HCT116 (cell line): ENCODE measurements around the gene SNAPC4.

Experiments used
- JUND ChIP-seq: IDR thresholded peaks from 2 replicates; pipeline ENCODE4 v1.6.1; 2012
- POLR2A ChIP-seq: IDR thresholded peaks from 2 replicates; pipeline ENCODE4 v1.7.0; 2011; ENCODE audit warnings: borderline replicate concordance; ENCODE audit not compliant: insufficient read depth, insufficient read length; ENCODE audit errors: extremely low read depth
- RAD21 ChIP-seq: IDR thresholded peaks from 2 replicates; pipeline ENCODE4 v1.6.1; 2012; ENCODE audit warnings: low read depth, mild to moderate bottlenecking
- ZNF274 ChIP-seq: fragments of 200-500 bp; sonication (Bioruptor generic); IDR thresholded peaks from 2 replicates; pipeline ENCODE4 v1.6.1; 2014; ENCODE audit warnings: mild to moderate bottlenecking, low read depth, low read length, inconsistent platforms
- TF ChIP-seq, protein P1 (sequence below), 3 experiments: fragments of 200-600 bp in 1 of 3; sonication (generic) in 1 of 3; IDR thresholded peaks in 2 of 3; conservative IDR thresholded peaks in 1 of 3; 2 replicates each; pipeline ENCODE4 v1.5.1; 2012 to 2017; ENCODE audit warnings: low read depth in 2 of 3, low read length in 2 of 3, antibody characterized with exemption in 1 of 3, borderline replicate concordance in 1 of 3, control low read depth in 1 of 3, mild to moderate bottlenecking in 1 of 3, mixed read lengths in 1 of 3, mixed run types in 1 of 3, moderate library complexity in 1 of 3; ENCODE audit not compliant: insufficient read depth in 1 of 3
- TF ChIP-seq, protein P2 (sequence below): IDR thresholded peaks from 2 replicates; pipeline ENCODE4 v1.6.1; 2012
- TF ChIP-seq, protein P3 (sequence below): IDR thresholded peaks from 2 replicates; pipeline ENCODE4 v1.6.1; 2011; ENCODE audit warnings: mild to moderate bottlenecking, low read length, moderate library complexity; ENCODE audit not compliant: insufficient replicate concordance; ENCODE audit errors: extremely low read depth

DNA sequence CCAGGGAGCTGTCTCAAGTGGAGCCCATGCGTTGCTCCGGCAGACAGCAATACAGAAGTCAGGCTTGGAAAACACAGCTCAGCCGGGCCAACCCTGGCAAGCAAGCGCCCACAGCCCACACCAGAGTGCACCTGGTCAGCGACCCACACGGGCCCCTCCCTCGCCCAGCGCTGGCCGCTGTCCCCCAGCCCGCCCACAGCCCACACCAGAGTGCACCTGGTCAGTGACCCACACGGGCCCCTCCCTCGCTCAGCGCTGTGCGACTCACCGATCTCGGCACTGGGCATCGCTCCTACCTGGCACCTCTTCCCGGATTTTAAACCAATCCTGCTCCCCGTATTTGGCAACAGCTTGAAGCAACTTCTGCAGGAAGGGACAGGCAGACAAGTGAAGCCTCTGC, 12.8 kb downstream of the SNAPC4 start:
- TF ChIP-seq, protein P1, sequence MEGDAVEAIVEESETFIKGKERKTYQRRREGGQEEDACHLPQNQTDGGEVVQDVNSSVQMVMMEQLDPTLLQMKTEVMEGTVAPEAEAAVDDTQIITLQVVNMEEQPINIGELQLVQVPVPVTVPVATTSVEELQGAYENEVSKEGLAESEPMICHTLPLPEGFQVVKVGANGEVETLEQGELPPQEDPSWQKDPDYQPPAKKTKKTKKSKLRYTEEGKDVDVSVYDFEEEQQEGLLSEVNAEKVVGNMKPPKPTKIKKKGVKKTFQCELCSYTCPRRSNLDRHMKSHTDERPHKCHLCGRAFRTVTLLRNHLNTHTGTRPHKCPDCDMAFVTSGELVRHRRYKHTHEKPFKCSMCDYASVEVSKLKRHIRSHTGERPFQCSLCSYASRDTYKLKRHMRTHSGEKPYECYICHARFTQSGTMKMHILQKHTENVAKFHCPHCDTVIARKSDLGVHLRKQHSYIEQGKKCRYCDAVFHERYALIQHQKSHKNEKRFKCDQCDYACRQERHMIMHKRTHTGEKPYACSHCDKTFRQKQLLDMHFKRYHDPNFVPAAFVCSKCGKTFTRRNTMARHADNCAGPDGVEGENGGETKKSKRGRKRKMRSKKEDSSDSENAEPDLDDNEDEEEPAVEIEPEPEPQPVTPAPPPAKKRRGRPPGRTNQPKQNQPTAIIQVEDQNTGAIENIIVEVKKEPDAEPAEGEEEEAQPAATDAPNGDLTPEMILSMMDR (IDR thresholded peaks at IDR 0.05 in 2 of 3, conservative IDR thresholded peaks at IDR 0.05 in 1 of 3; ENCODE audit: borderline replicate concordance in 1 of 3, insufficient read depth in 1 of 3, low read depth in 2 of 3, low read length in 2 of 3) = no peak
- TF ChIP-seq JUND = no peak
- TF ChIP-seq RAD21 = no peak
- TF ChIP-seq ZNF274 = no peak
- TF ChIP-seq, protein P2, sequence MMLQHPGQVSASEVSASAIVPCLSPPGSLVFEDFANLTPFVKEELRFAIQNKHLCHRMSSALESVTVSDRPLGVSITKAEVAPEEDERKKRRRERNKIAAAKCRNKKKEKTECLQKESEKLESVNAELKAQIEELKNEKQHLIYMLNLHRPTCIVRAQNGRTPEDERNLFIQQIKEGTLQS = no peak
- no peak for TF ChIP-seq POLR2A
- TF ChIP-seq, protein P3, sequence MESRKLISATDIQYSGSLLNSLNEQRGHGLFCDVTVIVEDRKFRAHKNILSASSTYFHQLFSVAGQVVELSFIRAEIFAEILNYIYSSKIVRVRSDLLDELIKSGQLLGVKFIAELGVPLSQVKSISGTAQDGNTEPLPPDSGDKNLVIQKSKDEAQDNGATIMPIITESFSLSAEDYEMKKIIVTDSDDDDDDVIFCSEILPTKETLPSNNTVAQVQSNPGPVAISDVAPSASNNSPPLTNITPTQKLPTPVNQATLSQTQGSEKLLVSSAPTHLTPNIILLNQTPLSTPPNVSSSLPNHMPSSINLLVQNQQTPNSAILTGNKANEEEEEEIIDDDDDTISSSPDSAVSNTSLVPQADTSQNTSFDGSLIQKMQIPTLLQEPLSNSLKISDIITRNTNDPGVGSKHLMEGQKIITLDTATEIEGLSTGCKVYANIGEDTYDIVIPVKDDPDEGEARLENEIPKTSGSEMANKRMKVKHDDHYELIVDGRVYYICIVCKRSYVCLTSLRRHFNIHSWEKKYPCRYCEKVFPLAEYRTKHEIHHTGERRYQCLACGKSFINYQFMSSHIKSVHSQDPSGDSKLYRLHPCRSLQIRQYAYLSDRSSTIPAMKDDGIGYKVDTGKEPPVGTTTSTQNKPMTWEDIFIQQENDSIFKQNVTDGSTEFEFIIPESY = no peak
